ENCODE measurements around the gene PCGF3. TPM values are rescaled to one million over a fixed set of nuclear protein-coding genes. Genes with fewer than 3 reads are reported as not detected.
"Not testable (repeated sequence)": the region's sequence is repeated elsewhere in the genome, so short reads cannot be mapped to it uniquely, and the experiment has no call there.

The PCGF3 gene
- total RNA-seq, 4 donors from 2014 or later, result 54.8 to 123 (median 90.5) TPM

- H3K9me3 ChIP-seq, result no peaks in the 10 kb centered on the region
- TF ChIP-seq EP300 (IDR thresholded peaks at IDR 0.05) (no peak), CTCF (IDR thresholded peaks at IDR 0.05) (no peak), POLR2A (IDR thresholded peaks at IDR 0.05) (no peak)
- no peak overlapping the region for H3K27ac ChIP-seq
- H3K4me3 ChIP-seq, result no peak overlapping the region
- no peaks in the 10 kb centered on the region for H3K4me1 ChIP-seq
- WGBS, 2 donors, result 89 to 93% methylated on average over 21 to 24 of the region's 32 CpGs
- DNase-seq (ENCODE audit: low spot score in 2 of 2), result no peak
- no peaks in the 10 kb centered on the region for H3K27me3 ChIP-seq
- H3K36me3 ChIP-seq, result peaks cover 0 to 76% (median 22%) of the 10 kb centered on the region in 3 donors
These were observed 27.4 kb downstream of the PCGF3 start for GRCh38 chr4:732911-733630.

GRCh38 chr4:733631-733980, 28.0 kb downstream of the PCGF3 start:
- 92 to 96% methylated on average over 18 of the region's 18 CpGs for WGBS, 2 donors

DNA sequence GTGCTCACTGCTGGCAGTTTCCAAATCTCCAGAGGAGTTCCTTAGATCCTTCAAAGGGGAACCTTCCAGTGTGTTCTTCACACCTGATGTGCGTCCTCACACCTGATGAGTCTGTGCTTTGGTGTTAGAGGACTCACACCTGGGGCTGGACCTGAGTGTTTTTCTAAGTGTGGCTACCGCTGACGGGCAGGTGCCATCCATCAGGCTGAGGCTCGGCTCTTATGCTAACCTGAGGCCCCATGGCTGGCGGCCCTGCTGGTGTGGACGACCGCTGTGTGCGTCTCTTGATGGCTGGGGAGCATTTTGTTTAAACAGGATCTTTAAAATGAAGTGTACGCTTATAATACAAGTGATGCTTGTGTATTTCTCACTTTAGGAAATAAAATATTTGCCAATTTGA, 28.4 kb downstream of the PCGF3 start:
- Histone ChIP-seq H3K27me3 (no peaks in the 10 kb centered on the region), H3K27ac (no peak overlapping the region), H3K4me3 (no peak overlapping the region), H3K4me1 (no peaks in the 10 kb centered on the region), H3K9me3 (no peaks in the 10 kb centered on the region), H3K36me3 (peaks cover 0 to 86% (median 22%) of the 10 kb centered on the region in 3 donors)
- DNase-seq (ENCODE audit: low spot score in 2 of 2), result no peak
- no peak for TF ChIP-seq POLR2A (IDR thresholded peaks at IDR 0.05)
- no peak for TF ChIP-seq EP300 (IDR thresholded peaks at IDR 0.05)
- no peak for TF ChIP-seq CTCF (IDR thresholded peaks at IDR 0.05)
- 90 to 95% methylated on average over 9 of the region's 9 CpGs for WGBS, 2 donors

More at GRCh38 chr4:733631-733980, 28.0 kb downstream of the PCGF3 start:
- peaks cover 0 to 81% (median 22%) of the 10 kb centered on the region in 3 donors for H3K36me3 ChIP-seq
- H3K27ac ChIP-seq, result no peak overlapping the region
- H3K27me3 ChIP-seq, result no peaks in the 10 kb centered on the region
- no peak overlapping the region for H3K4me3 ChIP-seq
- no peaks in the 10 kb centered on the region for H3K4me1 ChIP-seq
- TF ChIP-seq EP300 (IDR thresholded peaks at IDR 0.05) (no peak), CTCF (IDR thresholded peaks at IDR 0.05) (no peak), POLR2A (IDR thresholded peaks at IDR 0.05) (no peak)
- no peak for DNase-seq (ENCODE audit: low spot score in 2 of 2)
- no peaks in the 10 kb centered on the region for H3K9me3 ChIP-seq

GRCh38 chr4:734951-735350, 29.3 kb downstream of the PCGF3 start:
- WGBS, 2 donors, result 91 to 98% methylated on average over 5 of the region's 9 CpGs
- Histone ChIP-seq H3K9me3 (no peaks in the 10 kb centered on the region), H3K27me3 (no peaks in the 10 kb centered on the region), H3K4me1 (no peaks in the 10 kb centered on the region), H3K4me3 (no peak overlapping the region), H3K27ac (no peak overlapping the region), H3K36me3 (peaks cover 0 to 94% (median 22%) of the 10 kb centered on the region in 3 donors)
- no peak for DNase-seq (ENCODE audit: low spot score in 2 of 2)
- TF ChIP-seq CTCF (IDR thresholded peaks at IDR 0.05) (no peak), POLR2A (IDR thresholded peaks at IDR 0.05) (no peak), EP300 (IDR thresholded peaks at IDR 0.05) (no peak)

- DNase-seq (ENCODE audit: low spot score in 2 of 2), result no peak
- Histone ChIP-seq H3K9me3 (no peaks in the 10 kb centered on the region), H3K27ac (no peak overlapping the region), H3K27me3 (no peaks in the 10 kb centered on the region), H3K36me3 (peaks cover 0 to 94% (median 22%) of the 10 kb centered on the region in 3 donors), H3K4me1 (no peaks in the 10 kb centered on the region), H3K4me3 (no peak overlapping the region)
- no peak for TF ChIP-seq CTCF (IDR thresholded peaks at IDR 0.05)
- TF ChIP-seq EP300 (IDR thresholded peaks at IDR 0.05), result no peak
- no peak for TF ChIP-seq POLR2A (IDR thresholded peaks at IDR 0.05)
- WGBS, 2 donors, result 88 to 90% methylated on average over 8 of the region's 8 CpGs
These were observed 30.0 kb downstream of the PCGF3 start for GRCh38 chr4:735583-735982.

DNA sequence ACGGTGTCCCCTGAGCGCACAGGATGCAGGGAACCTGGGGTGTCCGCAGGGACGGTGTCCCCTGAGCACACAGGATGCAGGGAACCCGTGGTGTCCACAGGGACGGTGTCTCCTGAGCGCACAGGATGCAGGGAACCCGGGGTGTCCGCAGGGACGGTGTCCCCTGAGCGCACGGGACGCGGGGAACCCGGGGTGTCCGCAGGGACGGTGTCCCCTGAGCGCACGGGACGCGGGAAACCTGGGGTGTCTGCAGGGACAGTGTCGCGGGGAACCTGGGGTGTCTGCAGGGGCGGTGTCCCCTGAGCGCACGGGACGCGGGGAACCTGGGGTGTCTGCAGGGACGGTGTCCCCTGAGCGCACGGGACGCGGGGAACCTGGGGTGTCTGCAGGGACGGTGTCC, 30.9 kb downstream of the PCGF3 start:
- not testable (repeated sequence) for H3K4me1 ChIP-seq; H3K27ac ChIP-seq; DNase-seq (ENCODE audit: low spot score in 2 of 2); H3K9me3 ChIP-seq; H3K27me3 ChIP-seq; H3K4me3 ChIP-seq
- peaks cover 0 to 95% (median 22%) of the 10 kb centered on the region in 3 donors for H3K36me3 ChIP-seq
- WGBS, 2 donors, result 93 to 95% methylated on average over 27 of the region's 34 CpGs

Data from tibial nerve (tissue), 4 donors.